IMR-90 (cell line): ENCODE data around the gene ZRANB3.

Experiments
- BHLHE40 ChIP-seq: fragments of 150-350 bp; IDR thresholded peaks from 2 replicates; pipeline ENCODE4 v1.6.1; 2016; ENCODE audit warnings: mild to moderate bottlenecking, low read depth, low read length
- CEBPB ChIP-seq: IDR thresholded peaks from 2 replicates; pipeline ENCODE4 v1.6.1; 2012; ENCODE audit warnings: low read depth, low read length, improper control_type of control experiment
- MAFK ChIP-seq: IDR thresholded peaks from 2 replicates; pipeline ENCODE4 v1.6.1; 2012; ENCODE audit warnings: low read depth, low read length, improper control_type of control experiment
- MXI1 ChIP-seq: IDR thresholded peaks from 2 replicates; pipeline ENCODE4 v1.6.1; 2012; ENCODE audit warnings: low read depth, mild to moderate bottlenecking, low read length, moderate library complexity, borderline replicate concordance
- POLR2A ChIP-seq: IDR thresholded peaks from 2 replicates; pipeline ENCODE4 v1.6.1; 2012; ENCODE audit warnings: mild to moderate bottlenecking, low read depth, low read length
- RAD21 ChIP-seq: IDR thresholded peaks from 2 replicates; pipeline ENCODE4 v1.6.1; 2012; ENCODE audit warnings: low read length, improper control_type of control experiment
- RCOR1 ChIP-seq: IDR thresholded peaks from 2 replicates; pipeline ENCODE4 v1.6.1; 2012; ENCODE audit warnings: mild to moderate bottlenecking, low read length, improper control_type of control experiment; ENCODE audit not compliant: insufficient replicate concordance
- RFX5 ChIP-seq: IDR thresholded peaks from 2 replicates; pipeline ENCODE4 v1.8.0; 2012; ENCODE audit warnings: low read depth, mild to moderate bottlenecking, low read length, moderate library complexity
- SMC3 ChIP-seq: fragments of 150-350 bp; IDR thresholded peaks from 2 replicates; pipeline ENCODE4 v1.6.1; 2016; ENCODE audit warnings: low read depth, mild to moderate bottlenecking, antibody characterized with exemption, low read length, moderate library complexity
- TF ChIP-seq, protein P1 (sequence below): conservative IDR thresholded peaks from 2 replicates; pipeline ENCODE4 v1.5.1; 2012; ENCODE audit warnings: mild to moderate bottlenecking, low read depth, low read length, improper control_type of control experiment
- TF ChIP-seq, protein P2 (sequence below): fragments of 150-350 bp; IDR thresholded peaks from 2 replicates; pipeline ENCODE4 v1.6.1; 2017; ENCODE audit warnings: mild to moderate bottlenecking, antibody characterized with exemption, low read length, low read depth

DNA sequence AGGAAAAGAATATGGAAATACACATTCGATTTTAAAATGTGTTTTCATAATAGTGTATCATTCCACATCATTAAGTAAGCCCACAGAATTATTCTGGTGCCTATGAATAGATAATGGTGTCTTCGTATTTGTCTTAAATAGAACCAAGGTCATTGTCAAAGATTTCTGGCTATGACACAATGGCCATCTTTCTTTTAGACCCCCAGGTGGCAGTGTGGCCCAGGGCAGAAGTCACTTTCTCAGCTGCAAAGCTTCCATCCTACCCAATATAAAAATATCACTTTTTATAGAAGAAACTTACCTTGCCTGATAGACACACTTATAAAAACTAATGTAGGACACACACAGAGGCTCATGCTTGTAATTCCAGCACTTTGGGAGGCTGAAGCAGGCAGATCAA, 57.5 kb downstream of the ZRANB3 start:
- TF ChIP-seq POLR2A (no peak), CEBPB (peak; percentile 5; the same call in 1 of the 2 replicates), MXI1 (no peak), RCOR1 (no peak), MAFK (no peak), RAD21 (peak; percentile 66), BHLHE40 (no peak), SMC3 (peak; percentile 64), RFX5 (no peak)
- TF ChIP-seq, protein P1, sequence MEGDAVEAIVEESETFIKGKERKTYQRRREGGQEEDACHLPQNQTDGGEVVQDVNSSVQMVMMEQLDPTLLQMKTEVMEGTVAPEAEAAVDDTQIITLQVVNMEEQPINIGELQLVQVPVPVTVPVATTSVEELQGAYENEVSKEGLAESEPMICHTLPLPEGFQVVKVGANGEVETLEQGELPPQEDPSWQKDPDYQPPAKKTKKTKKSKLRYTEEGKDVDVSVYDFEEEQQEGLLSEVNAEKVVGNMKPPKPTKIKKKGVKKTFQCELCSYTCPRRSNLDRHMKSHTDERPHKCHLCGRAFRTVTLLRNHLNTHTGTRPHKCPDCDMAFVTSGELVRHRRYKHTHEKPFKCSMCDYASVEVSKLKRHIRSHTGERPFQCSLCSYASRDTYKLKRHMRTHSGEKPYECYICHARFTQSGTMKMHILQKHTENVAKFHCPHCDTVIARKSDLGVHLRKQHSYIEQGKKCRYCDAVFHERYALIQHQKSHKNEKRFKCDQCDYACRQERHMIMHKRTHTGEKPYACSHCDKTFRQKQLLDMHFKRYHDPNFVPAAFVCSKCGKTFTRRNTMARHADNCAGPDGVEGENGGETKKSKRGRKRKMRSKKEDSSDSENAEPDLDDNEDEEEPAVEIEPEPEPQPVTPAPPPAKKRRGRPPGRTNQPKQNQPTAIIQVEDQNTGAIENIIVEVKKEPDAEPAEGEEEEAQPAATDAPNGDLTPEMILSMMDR = peak; percentile 49
- TF ChIP-seq, protein P2, sequence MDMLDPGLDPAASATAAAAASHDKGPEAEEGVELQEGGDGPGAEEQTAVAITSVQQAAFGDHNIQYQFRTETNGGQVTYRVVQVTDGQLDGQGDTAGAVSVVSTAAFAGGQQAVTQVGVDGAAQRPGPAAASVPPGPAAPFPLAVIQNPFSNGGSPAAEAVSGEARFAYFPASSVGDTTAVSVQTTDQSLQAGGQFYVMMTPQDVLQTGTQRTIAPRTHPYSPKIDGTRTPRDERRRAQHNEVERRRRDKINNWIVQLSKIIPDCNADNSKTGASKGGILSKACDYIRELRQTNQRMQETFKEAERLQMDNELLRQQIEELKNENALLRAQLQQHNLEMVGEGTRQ = no peak
